Sigmoid colon (tissue), 4 donors: ENCODE measurements around the gene KIF1A.

Experiments
- POLR2A ChIP-seq, 2 donors: fragments of 450-650 bp; IDR thresholded peaks; one replicate each; pipeline ENCODE4 v1.6.1; 2016; ENCODE audit warnings: antibody characterized with exemption in 2 of 2, mild to moderate bottlenecking in 2 of 2, moderate library complexity in 2 of 2
- POLR2AphosphoS5 ChIP-seq, 4 donors: sonication (generic); formaldehyde crosslinking; IDR thresholded peaks; one replicate each; pipeline ENCODE4 v1.6.1; 2017; ENCODE audit warnings: antibody characterized with exemption in 4 of 4
- TF ChIP-seq, protein P1 (sequence below), 4 experiments: fragments of 450-650 bp in 3 of 4; fragments of 200-600 bp in 1 of 4; IDR thresholded peaks; one replicate each; pipeline ENCODE4 v1.5.1; 2016 to 2019; ENCODE audit warnings: antibody characterized with exemption in 4 of 4, mild to moderate bottlenecking in 3 of 4, moderate library complexity in 2 of 4

DNA sequence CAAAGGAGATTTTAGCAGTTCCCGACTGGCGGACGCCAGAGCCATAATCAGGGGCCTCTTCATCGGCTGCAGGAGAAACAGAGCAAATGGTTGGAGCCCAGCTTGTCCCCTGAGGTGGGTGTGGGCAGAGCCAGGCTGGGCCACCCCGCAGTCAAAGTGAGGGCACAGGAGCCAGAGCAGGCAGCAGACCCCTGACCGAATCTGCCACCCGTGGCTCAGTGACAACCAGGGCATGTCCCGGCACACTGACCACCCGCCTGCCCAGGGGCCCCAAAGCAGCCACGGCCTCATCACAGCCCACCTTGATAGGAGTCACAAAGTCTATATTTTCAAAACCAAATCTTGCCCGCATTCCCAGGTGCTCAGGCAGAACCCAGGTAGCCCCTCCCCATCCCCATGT is 72.8 kb downstream of the KIF1A start:
- TF ChIP-seq, protein P1, sequence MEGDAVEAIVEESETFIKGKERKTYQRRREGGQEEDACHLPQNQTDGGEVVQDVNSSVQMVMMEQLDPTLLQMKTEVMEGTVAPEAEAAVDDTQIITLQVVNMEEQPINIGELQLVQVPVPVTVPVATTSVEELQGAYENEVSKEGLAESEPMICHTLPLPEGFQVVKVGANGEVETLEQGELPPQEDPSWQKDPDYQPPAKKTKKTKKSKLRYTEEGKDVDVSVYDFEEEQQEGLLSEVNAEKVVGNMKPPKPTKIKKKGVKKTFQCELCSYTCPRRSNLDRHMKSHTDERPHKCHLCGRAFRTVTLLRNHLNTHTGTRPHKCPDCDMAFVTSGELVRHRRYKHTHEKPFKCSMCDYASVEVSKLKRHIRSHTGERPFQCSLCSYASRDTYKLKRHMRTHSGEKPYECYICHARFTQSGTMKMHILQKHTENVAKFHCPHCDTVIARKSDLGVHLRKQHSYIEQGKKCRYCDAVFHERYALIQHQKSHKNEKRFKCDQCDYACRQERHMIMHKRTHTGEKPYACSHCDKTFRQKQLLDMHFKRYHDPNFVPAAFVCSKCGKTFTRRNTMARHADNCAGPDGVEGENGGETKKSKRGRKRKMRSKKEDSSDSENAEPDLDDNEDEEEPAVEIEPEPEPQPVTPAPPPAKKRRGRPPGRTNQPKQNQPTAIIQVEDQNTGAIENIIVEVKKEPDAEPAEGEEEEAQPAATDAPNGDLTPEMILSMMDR (IDR thresholded peaks at IDR 0.05) = no peak
- TF ChIP-seq POLR2A (IDR thresholded peaks at IDR 0.05) (no peak), POLR2AphosphoS5 (IDR thresholded peaks at IDR 0.05) (no peak)
